ENCODE results near the gene CDC25A.

- no peak for TF ChIP-seq CTCF (IDR thresholded peaks at IDR 0.05)
- no peak for TF ChIP-seq POLR2A (IDR thresholded peaks at IDR 0.05)
Measured at GRCh38 chr3:48143567-48143966, 44.6 kb downstream of the CDC25A start.

All from esophagus squamous epithelium (tissue), 4 donors.